ENCODE measurements around the gene PIK3C3.
"Not testable (repeated sequence)": the region's sequence is repeated elsewhere in the genome, so short reads cannot be mapped to it uniquely, and the experiment has no call there.

The PIK3C3 gene

GRCh38 chr18:41966943-41967342 is 11.9 kb downstream of the PIK3C3 start:
- DNase-seq: no peak

GRCh38 chr18:41967680-41968079 is 12.6 kb downstream of the PIK3C3 start:
- DNase-seq: peak; percentile 57

- DNase-seq: no peak
Measured at GRCh38 chr18:41969881-41970280, 14.8 kb downstream of the PIK3C3 start.

DNA sequence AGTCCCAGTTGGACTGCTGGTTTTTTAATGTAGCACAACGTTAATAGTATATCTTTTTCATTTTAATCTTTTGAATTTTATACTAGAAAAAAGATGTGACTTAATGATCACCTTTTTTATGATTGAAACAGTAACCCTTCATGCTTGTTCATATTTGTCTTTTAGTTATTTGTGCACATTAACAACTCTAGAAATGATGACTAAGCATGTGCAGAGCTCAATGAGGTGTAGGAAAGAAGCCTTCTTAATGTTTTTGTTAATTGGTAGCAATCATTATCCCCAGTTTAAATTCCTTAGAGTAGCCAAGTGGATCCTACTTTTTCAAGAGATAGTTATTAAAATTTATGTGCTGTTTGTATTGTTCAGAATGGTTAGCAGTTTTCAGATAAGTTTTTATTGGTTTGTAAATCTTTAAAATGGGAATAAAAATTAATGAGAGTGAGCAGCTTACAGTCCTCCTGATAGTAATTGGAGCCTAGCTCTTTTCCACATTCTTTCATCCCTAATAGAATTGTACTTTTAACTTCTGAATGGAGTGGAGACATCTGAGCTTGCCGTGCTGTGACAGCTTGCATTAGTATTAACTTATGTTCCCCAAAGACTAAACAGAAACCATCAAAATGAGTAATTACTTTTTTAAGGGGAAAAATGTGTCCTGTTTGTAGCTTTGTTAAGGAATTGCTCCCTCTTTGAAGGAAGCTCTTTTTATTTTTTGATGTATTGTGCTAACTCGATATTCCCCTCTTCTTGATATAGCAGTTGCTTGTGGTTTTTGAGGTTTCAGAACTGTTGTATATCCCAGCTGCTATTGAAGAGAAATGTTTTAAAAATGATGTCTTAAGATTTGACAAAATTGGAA is 17.3 kb downstream of the PIK3C3 start:
- no peak for DNase-seq

DNA sequence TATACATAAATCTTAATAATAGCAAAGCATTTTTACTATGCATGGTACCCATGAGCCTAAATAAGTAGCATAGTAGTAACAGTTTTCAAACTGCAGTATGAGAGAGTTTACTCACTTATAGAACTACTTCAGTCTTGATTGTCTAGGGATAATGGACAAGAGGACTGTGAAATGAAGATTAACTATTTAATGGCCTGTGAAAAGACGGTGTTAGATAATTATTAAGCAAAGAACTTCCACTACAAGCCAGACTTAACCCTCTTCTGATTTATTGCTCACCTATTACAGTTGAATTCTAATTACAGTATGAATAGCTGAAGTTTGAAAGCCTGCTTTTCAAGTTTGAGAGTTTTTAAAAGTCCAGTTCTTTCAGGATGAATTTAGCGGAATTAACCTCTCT is 18.9 kb downstream of the PIK3C3 start:
- no peak for DNase-seq

DNA sequence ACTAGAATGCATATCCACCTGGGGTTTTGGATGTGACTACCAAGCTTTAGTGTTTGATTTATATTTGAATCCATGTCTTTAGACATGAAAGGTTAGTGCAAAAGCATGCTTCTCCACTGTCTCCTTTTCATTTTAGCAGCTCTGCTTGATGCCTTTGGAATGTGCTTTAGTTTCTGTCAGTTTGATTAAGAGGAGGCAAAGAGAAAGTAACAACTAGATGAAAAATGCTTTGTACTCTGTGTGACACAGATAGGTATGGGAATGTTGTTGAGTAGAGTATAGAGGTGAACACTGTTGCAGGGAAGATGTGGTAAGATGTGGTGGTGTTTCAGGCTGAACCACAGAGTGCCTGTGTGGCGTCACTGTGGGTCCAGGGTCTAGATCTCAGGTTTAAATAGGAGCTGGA is 19.8 kb downstream of the PIK3C3 start:
- peak; percentile 53 for DNase-seq

DNA sequence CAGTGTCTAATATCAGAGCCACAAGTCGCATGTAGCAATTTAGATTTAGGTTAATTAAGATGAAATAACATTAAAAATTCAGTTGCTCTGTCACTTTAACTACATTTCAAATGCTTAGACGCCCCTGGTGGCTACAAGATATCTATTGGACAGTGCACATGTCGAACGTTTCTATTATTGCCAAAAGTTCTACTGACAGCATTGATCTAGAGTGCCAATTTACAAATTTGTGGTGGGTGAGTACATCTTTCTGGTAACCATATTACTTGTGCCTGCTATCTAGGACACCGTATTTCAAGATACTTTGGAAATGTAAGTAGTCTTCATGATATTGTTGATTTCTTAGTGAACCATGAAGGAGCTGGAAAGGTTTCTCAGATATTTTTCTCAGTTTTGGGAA is 20.2 kb downstream of the PIK3C3 start:
- no peak for DNase-seq

DNA sequence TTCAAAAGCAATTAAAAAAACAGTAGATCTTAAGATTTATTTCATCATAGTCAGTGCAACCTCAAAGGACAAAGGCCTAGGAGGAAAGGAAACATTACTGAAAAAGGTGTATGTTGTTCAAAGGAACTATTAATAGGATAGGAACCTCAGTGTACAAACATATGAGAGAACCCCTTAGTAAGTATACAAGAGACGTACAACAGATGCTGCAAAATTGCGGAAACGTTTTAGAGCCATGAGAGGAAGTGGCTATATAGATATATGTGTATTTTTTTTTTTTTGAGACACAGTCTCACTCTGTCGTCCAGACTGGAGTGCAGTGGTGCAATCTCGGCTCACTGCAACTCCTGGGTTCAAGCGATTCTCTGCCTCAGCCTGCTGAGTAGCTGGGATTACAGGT is 22.2 kb downstream of the PIK3C3 start:
- no peak for DNase-seq

- no peak for DNase-seq
Measured at GRCh38 chr18:41982942-41983660, 28.1 kb downstream of the PIK3C3 start.

GRCh38 chr18:41985914-41986313 is 30.9 kb downstream of the PIK3C3 start:
- no peak for DNase-seq

GRCh38 chr18:41989508-41989907 is 34.5 kb downstream of the PIK3C3 start:
- no peak for DNase-seq

- DNase-seq: no peak
Measured at GRCh38 chr18:41992066-41992465, 37.0 kb downstream of the PIK3C3 start.

DNA sequence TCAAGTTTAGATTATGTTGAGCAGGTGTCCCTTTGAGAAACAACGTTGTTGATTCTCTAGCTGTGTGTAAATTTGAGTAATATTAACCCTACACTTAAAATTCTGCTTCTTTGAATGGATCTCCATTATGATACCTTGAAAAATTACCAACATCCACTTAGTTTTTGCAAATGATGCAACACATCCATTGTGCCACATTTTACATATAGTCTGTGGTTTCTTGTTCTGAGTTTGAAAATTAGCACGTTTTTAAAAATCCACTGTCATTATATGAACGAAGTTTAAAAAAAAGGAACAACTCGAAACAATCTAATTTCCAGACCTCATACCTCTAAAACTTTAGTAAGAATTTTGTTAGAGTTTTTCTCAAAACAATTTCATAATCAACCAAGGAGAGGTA is 37.7 kb downstream of the PIK3C3 start:
- DNase-seq: no peak

- DNase-seq: no peak
Measured at GRCh38 chr18:41993151-41993550, 38.1 kb downstream of the PIK3C3 start.

DNA sequence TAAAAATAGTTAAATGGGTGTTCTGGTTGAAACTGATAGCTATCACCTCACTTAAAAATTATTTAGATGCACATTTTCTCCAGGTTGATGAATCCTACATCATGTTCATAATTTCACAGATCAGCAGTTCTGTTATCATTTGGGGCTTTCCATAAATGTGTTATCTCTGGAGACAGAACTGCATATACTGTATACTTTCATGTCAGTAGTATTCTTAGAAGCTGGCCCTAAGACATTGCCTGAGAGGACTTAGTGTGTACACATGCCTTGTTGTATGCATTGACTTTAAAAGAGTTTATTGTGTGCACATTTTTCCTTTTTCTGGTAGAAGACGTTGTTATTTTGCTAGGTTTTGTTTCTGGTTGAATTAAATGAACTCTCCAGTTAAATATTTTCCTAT is 41.0 kb downstream of the PIK3C3 start:
- DNase-seq: no peak

GRCh38 chr18:41999751-42000150 is 44.7 kb downstream of the PIK3C3 start:
- no peak for DNase-seq

GRCh38 chr18:42001801-42002200 is 46.8 kb downstream of the PIK3C3 start:
- no peak for DNase-seq

DNA sequence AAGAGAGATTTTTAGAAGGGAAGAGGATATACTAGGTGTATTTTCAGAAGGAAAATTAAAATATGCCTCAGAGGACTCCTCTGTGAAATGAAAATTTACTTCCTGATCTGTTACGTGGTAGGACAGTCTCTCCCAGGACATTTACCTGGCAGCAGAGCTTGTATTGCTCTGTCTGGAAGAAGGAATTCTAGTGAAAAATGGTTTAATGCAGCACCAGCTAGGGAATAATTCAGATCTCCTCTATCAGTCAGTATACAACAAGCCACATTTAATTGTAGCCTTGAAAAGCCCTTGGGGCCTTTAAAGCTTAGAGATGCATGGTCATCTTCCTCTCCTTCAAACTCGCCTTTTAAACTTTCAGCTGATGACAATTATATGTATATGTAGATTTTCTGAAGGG is 49.6 kb downstream of the PIK3C3 start:
- no peak for DNase-seq

DNA sequence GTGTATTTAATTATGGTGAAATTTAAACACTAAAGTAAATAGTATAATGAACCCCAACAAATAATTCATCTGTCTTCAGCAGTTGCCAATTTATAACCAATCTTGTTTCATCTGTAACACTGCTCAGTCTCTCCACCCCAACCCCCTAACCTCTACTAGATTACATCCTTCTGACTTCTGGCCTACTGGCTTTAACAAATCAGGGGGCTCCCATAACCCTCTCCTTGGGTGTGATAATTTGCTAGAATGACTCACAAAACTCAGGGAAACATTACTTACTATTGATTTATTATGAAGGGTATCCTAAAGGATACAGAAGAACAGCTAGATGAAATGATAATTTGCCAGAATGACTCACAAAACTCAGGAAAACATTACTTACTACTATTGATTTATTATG is 50.7 kb downstream of the PIK3C3 start:
- DNase-seq: no peak

DNA sequence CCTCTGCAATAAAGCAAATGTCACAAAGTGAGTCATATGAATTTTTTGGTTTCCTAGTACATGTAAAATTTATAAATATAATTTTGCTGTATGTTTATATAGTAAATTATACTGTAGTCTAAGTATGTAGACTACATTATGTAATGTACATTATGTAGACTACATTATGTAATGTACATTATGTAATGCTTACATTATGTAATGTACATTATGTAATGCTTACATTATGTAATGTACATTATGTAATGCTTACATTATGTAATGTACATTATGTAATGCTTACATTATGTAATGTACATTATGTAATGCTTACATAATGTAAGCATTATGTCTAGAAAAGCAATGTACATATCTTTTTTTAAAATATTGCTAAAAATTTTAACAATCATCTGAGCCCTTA is 54.4 kb downstream of the PIK3C3 start:
- not testable (repeated sequence) for DNase-seq

DNA sequence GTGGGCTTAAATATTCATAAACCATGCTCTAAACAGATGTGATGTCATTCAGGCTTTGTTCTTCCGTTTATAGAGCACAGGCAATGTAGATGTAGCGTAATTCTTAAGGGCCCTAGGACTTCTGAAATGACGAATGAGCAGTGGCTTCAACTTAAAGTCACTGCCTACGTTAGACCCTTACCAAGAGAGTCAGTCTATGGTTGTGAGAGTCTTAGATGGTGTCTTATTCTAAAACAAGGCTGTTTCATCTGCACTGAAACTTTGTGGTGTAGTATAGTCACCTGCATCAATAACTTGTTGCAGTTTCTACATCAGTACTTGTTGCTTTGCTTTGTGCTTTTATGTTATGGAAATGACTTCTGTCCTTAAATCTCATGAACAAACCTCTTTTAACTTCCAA is 56.0 kb downstream of the PIK3C3 start:
- no peak for DNase-seq

- no peak for DNase-seq
Measured at GRCh38 chr18:42018831-42019230, 63.8 kb downstream of the PIK3C3 start.

DNA sequence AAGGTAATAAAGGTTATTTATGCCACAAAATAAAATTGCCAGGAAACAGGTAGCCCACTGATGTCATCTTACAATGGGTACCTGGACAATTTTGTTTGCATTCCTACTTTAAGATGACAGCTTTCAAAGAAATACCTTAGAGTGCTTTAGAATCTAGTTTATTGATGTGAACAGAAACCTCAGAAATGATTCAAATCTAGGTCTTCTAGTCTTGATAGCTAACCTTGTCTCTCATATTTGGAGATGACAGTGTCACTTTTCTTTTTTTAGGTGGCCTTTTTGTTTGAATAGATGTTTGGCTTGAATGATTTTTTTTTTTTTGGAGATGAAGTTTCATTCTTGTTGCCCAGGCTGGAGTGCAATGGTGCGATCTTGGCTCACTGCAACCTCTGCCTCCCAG is 69.1 kb downstream of the PIK3C3 start:
- no peak for DNase-seq

DNA sequence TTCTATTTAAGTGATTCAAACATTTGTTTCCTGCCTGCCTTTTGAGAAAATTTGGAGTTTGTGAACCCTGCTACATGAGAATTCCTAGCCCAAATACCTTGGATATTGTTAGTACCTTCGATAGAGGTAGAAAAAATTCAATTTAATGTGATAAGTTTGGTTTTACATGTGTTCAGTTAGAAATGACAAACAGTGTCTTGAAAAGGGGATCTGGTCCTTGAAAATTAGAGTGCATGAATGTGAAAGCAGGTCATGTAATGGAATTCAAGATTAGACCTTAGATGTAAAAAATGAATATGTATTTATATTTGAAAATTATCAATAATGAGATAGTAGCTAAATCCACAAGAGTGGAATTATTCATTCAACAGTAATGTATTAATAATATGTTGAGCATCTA is 70.5 kb downstream of the PIK3C3 start:
- DNase-seq: no peak
